H1 (cell line): Measurements from ENCODE around the gene CHST9. TPM values are rescaled to one million over a fixed set of nuclear protein-coding genes. Genes with fewer than 3 reads are reported as not detected.

ENCODE experiments used
- RFX5 ChIP-seq: IDR thresholded peaks from 2 replicates; pipeline ENCODE4 v1.6.1; 2011; ENCODE audit warnings: low read depth, low read length, improper control_type of control experiment, borderline replicate concordance
- SIRT6 ChIP-seq: IDR thresholded peaks from one replicate; pipeline ENCODE4 v1.7.1; 2012; ENCODE audit warnings: low read length, inconsistent platforms
- SP4 ChIP-seq: IDR thresholded peaks from 2 replicates; pipeline ENCODE4 v1.6.1; 2012; ENCODE audit warnings: low read length, inconsistent platforms
- TAF1 ChIP-seq: IDR thresholded peaks from 2 replicates; pipeline ENCODE4 v1.6.1; 2011; ENCODE audit warnings: mild to moderate bottlenecking, low read depth, low read length
- polyA plus RNA-seq, 7 experiments: library from polyadenylated mRNA; depleted of rRNA in 3 of 7; stranded (reverse) in 5 of 7; unstranded in 2 of 7; fragments of >200 nt in 5 of 7; fragments of 200-250 nt in 2 of 7; gene quantifications; 1 replicate in 5 of 7; 2 replicates in 1 of 7; 4 replicates in 1 of 7; pipeline versions ENCODE4 v1.2.1 to v1.2.3, GENCODE V29; 2011 to 2013; ENCODE audit warnings: missing spikeins in 2 of 7, mixed read lengths in 2 of 7
- total RNA-seq: library from RNA; stranded (reverse); fragmentation: NEBNext Ultra II Directional; extraction: Animal tissue kit (Norgen Biotek cat#: 25700); gene quantifications from 2 replicates; pipeline ENCODE4 v1.2.1, GENCODE V29; 2021
- TF ChIP-seq, protein P1 (sequence below): fragments of 300-600 bp; sonication (generic); IDR thresholded peaks from 2 replicates; pipeline ENCODE4 v1.7.1; 2012; ENCODE audit warnings: low read length, moderate library complexity, mild to moderate bottlenecking, inconsistent platforms; ENCODE audit not compliant: insufficient replicate concordance

Gene CHST9
- total and polyA plus RNA-seq, 2 of the 8 experiments (the other 6 are each of a cell fraction or from before 2014, with no cell fraction given), result 3.2 to 24.3 TPM

DNA sequence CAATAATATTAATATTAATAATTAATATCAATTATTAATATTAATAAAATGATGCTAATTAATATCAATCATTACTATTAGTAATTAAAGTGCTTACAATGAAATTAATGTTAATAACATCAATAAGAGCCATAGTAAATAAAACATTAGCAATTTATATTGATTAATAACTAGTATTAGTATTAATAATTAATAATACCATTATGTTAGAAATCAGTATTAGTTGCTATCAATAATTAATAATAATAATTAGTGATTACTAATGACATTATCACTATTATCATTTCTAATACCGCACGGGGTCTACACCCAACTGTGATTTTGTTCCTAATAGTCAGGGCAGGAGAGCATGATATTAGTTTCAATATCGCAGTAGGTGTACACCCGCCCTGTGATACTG lies 296.8 kb downstream of the CHST9 start (continued):
- TF ChIP-seq, protein P1, sequence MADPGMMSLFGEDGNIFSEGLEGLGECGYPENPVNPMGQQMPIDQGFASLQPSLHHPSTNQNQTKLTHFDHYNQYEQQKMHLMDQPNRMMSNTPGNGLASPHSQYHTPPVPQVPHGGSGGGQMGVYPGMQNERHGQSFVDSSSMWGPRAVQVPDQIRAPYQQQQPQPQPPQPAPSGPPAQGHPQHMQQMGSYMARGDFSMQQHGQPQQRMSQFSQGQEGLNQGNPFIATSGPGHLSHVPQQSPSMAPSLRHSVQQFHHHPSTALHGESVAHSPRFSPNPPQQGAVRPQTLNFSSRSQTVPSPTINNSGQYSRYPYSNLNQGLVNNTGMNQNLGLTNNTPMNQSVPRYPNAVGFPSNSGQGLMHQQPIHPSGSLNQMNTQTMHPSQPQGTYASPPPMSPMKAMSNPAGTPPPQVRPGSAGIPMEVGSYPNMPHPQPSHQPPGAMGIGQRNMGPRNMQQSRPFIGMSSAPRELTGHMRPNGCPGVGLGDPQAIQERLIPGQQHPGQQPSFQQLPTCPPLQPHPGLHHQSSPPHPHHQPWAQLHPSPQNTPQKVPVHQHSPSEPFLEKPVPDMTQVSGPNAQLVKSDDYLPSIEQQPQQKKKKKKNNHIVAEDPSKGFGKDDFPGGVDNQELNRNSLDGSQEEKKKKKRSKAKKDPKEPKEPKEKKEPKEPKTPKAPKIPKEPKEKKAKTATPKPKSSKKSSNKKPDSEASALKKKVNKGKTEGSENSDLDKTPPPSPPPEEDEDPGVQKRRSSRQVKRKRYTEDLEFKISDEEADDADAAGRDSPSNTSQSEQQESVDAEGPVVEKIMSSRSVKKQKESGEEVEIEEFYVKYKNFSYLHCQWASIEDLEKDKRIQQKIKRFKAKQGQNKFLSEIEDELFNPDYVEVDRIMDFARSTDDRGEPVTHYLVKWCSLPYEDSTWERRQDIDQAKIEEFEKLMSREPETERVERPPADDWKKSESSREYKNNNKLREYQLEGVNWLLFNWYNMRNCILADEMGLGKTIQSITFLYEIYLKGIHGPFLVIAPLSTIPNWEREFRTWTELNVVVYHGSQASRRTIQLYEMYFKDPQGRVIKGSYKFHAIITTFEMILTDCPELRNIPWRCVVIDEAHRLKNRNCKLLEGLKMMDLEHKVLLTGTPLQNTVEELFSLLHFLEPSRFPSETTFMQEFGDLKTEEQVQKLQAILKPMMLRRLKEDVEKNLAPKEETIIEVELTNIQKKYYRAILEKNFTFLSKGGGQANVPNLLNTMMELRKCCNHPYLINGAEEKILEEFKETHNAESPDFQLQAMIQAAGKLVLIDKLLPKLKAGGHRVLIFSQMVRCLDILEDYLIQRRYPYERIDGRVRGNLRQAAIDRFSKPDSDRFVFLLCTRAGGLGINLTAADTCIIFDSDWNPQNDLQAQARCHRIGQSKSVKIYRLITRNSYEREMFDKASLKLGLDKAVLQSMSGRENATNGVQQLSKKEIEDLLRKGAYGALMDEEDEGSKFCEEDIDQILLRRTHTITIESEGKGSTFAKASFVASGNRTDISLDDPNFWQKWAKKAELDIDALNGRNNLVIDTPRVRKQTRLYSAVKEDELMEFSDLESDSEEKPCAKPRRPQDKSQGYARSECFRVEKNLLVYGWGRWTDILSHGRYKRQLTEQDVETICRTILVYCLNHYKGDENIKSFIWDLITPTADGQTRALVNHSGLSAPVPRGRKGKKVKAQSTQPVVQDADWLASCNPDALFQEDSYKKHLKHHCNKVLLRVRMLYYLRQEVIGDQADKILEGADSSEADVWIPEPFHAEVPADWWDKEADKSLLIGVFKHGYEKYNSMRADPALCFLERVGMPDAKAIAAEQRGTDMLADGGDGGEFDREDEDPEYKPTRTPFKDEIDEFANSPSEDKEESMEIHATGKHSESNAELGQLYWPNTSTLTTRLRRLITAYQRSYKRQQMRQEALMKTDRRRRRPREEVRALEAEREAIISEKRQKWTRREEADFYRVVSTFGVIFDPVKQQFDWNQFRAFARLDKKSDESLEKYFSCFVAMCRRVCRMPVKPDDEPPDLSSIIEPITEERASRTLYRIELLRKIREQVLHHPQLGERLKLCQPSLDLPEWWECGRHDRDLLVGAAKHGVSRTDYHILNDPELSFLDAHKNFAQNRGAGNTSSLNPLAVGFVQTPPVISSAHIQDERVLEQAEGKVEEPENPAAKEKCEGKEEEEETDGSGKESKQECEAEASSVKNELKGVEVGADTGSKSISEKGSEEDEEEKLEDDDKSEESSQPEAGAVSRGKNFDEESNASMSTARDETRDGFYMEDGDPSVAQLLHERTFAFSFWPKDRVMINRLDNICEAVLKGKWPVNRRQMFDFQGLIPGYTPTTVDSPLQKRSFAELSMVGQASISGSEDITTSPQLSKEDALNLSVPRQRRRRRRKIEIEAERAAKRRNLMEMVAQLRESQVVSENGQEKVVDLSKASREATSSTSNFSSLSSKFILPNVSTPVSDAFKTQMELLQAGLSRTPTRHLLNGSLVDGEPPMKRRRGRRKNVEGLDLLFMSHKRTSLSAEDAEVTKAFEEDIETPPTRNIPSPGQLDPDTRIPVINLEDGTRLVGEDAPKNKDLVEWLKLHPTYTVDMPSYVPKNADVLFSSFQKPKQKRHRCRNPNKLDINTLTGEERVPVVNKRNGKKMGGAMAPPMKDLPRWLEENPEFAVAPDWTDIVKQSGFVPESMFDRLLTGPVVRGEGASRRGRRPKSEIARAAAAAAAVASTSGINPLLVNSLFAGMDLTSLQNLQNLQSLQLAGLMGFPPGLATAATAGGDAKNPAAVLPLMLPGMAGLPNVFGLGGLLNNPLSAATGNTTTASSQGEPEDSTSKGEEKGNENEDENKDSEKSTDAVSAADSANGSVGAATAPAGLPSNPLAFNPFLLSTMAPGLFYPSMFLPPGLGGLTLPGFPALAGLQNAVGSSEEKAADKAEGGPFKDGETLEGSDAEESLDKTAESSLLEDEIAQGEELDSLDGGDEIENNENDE, result no peak
- TF ChIP-seq SIRT6, result no peak
- no peak for TF ChIP-seq RFX5
- no peak for TF ChIP-seq SP4
- TF ChIP-seq TAF1, result no peak
